ENCODE measurements around the gene NCKAP5.

NCKAP5 gene

DNA sequence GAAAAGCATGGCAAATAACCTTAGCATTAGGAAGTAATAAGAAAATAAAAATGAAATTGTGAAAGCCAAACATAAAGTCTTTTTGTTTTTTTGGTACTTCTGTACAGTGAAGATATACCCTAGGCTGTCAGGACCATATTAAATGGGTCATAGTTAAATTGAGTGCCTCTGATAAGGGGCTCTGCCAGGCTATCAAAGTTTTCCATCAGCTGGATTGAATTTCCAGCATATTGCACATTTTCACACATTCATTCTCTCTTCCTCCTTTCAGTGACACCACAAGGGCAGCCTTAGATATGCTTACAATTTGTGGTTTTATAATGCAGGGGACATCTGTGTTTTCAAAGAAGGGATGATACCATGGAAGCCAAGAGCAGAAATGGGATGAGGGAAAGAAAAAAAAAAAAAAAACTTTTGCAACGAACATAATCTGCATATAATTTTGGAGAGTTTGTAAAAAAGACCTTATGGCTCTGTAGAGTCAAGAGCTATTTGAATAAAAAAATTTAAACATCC is 789.0 kb downstream of the NCKAP5 start:
- CTCF ChIA-PET = no interaction called here
- H3K4me3 ChIP-seq (ENCODE audit: low read depth, low read length) = no peak overlapping the region
- POLR2A ChIA-PET = no interaction called here
- no peak for DNase-seq (ENCODE audit: low read depth, low spot score)
- TF ChIP-seq, protein P1, sequence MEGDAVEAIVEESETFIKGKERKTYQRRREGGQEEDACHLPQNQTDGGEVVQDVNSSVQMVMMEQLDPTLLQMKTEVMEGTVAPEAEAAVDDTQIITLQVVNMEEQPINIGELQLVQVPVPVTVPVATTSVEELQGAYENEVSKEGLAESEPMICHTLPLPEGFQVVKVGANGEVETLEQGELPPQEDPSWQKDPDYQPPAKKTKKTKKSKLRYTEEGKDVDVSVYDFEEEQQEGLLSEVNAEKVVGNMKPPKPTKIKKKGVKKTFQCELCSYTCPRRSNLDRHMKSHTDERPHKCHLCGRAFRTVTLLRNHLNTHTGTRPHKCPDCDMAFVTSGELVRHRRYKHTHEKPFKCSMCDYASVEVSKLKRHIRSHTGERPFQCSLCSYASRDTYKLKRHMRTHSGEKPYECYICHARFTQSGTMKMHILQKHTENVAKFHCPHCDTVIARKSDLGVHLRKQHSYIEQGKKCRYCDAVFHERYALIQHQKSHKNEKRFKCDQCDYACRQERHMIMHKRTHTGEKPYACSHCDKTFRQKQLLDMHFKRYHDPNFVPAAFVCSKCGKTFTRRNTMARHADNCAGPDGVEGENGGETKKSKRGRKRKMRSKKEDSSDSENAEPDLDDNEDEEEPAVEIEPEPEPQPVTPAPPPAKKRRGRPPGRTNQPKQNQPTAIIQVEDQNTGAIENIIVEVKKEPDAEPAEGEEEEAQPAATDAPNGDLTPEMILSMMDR (IDR thresholded peaks at IDR 0.05; ENCODE audit: insufficient read depth, low read length, missing control alignments) = no peak

DNA sequence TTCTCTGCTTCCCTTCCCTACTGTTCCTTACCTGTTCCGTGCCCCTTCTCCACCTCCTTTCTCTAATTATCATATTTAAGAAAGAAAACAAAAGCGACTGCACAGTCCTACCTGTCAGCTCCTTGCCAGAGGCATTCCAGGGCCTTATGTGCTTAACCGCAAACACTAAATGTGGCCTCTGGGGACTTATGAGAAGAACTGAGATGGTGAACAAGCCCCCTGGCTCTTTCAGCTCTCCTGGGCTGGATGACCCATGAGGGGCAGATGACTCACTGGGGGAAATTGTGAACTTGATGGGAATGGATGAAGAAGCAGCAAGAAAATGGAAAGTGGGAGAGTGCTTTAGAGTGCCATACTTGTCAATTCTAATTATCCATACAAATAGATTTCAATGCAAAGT is 792.0 kb downstream of the NCKAP5 start:
- TF ChIP-seq, protein P1 (IDR thresholded peaks at IDR 0.05; ENCODE audit: insufficient read depth, low read length, missing control alignments) = no peak
- POLR2A ChIA-PET = no interaction called here
- CTCF ChIA-PET = interaction anchor here (0.8 to 1.1 kb wide), 3 partner anchors 8 to 126 kb away, joined by 3 to 4 read pairs (median 3); no protein-coding TSS in a partner anchor
- no peak for DNase-seq (ENCODE audit: low read depth, low spot score)
- H3K4me3 ChIP-seq (ENCODE audit: low read depth, low read length) = no peak overlapping the region

DNA sequence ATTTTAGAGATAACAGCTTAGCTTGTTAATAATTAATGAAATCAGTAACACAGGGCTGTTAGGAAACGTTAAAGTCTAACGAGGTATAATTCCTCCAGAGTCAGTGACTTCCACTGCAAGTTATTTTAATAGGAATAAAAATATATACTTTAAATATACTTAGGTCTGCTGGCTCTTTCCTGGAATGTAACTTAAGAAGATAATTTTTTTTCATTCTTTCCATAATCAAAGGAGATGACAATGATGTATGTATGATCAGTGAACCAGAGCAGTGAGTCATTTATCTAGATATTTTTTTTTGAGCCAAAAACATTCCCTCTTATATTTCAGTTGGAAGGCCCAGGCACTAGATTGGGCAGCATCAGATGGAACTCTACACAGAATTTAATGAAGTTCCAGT is 794.1 kb downstream of the NCKAP5 start:
- ChIA-PET POLR2A (no interaction called here), CTCF (no interaction called here)
- no peak for DNase-seq (ENCODE audit: low read depth, low spot score)
- TF ChIP-seq, protein P1 (IDR thresholded peaks at IDR 0.05; ENCODE audit: insufficient read depth, low read length, missing control alignments) = no peak
- no peak overlapping the region for H3K4me3 ChIP-seq (ENCODE audit: low read depth, low read length)

DNA sequence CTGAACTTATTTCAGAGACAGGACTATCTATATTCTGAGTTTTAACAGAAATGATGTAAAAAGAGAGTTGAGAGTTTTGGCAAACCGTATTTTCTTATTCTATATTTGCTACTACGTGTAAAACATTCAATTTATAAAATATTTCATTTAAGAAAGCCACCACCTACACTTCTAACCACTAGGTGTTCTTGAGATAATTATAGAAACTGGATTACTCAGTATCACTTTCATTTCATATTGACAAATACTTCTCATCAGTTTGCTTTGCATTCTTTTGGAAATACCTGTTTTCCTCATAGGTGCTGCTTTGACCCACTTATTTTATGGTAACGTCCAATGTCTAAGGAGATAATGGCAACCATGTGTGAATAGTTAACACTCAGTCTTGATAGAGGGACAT is 794.9 kb downstream of the NCKAP5 start:
- TF ChIP-seq, protein P1 (IDR thresholded peaks at IDR 0.05; ENCODE audit: insufficient read depth, low read length, missing control alignments) = no peak
- no peak for DNase-seq (ENCODE audit: low read depth, low spot score)
- POLR2A ChIA-PET = no interaction called here
- CTCF ChIA-PET = no interaction called here
- no peak overlapping the region for H3K4me3 ChIP-seq (ENCODE audit: low read depth, low read length)

DNA sequence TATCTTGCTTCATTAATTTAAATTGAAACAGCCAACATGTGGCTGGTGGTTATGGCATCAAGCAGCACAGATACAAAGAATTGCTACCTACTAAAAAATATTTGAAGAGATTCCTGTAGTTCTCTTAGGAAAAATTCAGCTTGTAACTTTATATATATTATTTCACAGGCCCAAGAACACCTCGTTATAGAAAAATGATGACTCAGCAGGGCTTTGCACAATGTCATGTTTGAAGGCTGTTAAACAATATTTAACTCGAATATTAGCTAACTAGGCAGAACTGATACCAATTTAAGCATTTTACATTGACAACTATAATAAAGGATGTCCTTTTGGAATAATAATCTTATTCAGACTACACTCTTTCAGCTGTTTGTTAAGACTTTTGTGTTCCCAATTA is 795.9 kb downstream of the NCKAP5 start:
- DNase-seq (ENCODE audit: low read depth, low spot score) = no peak
- TF ChIP-seq, protein P1 (IDR thresholded peaks at IDR 0.05; ENCODE audit: insufficient read depth, low read length, missing control alignments) = no peak
- H3K4me3 ChIP-seq (ENCODE audit: low read depth, low read length) = no peak overlapping the region
- ChIA-PET CTCF (no interaction called here), POLR2A (no interaction called here)

DNA sequence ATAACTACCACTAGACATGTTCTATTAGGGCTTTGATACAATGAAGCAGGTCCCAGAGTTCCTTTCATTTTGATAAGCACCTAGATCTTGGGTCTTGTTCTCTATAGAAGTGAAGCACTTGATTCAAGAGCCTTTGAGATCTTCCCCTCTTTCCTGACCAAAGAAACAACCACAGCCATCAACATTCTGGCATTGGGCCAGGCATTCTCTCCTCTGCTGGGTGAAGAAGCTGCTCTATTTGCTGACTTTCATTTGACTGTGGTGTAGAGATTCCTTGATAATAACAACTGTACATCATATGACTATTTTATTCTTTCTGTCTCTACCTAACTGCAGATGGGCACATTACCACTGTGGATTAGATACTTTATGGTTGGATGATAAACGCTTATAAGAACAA is 801.7 kb downstream of the NCKAP5 start:
- TF ChIP-seq, protein P1 (IDR thresholded peaks at IDR 0.05; ENCODE audit: insufficient read depth, low read length, missing control alignments) = no peak
- H3K4me3 ChIP-seq (ENCODE audit: low read depth, low read length) = no peak overlapping the region
- ChIA-PET CTCF (no interaction called here), POLR2A (no interaction called here)
- no peak for DNase-seq (ENCODE audit: low read depth, low spot score)

Data from AG04449 (cell line).